ENCODE measurements around the gene BRD3. TPM values are rescaled to one million over a fixed set of nuclear protein-coding genes. Genes with fewer than 3 reads are reported as not detected.

The BRD3 gene
- total RNA-seq, 1 experiment from 2014 or later, result 2.5 TPM

DNA sequence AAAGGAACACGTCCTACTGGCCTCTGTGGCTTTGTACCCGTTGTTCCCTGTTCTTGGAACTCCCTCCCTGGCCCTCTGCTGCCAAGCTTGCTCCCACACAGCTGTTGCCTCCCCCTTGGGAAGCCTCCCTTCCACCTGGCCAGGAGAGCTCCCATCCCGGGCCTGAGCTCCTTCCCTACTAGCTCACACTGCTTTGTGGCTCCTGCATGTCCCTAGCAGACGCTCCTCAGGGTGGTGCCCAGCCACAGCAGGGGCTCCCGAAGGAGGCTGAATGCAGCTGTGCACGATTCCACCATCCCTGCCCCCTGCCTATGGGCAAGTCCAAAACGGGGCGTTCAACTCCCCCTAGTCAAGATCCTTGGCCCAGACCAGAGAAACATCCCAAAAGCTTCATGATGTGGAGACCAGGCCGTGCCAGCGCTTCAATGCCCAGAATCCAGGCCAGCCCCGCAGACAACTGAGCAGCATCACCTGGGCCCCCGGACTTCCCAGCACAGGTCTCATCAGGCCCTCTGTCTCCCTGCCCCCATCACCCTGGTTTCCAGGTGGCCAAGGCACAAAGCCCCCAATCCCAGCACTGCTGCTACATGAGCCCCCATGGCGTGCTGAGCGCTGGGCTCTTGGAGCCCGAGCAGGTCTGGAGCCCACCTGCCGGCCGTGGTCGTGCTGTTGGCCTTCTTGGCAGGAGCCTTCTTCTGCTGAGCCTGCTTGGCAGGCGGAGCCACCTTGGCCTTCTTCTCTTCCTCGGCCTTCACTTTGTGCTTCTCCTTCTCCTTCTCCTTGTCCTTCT lies 28.2 kb downstream of the BRD3 start:
- no peak for DNase-seq (ENCODE audit: low spot score)

- no peak for DNase-seq (ENCODE audit: low spot score)
Observed at GRCh38 chr9:134037641-134038040, 30.2 kb downstream of the BRD3 start.

DNA sequence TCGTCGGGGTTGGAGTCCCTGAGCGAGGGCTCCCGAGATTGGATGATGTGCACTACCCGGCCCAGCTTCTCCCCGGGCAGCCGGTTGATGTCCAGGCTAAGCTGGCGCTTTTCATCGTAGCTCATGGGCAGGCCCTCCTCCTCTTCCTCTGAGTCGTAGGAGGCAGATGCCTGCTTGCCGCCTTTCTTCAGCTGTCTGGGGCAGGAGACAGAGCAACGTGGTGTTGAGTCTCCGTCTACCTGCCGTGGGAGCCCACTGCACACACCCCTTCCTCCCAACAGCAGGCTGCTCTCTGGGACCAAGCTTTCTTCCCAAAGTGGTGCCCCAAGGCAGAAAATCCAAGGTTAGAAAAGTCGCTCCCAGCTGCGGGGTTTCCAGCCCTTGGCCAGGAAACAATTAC lies 31.7 kb downstream of the BRD3 start:
- no peak for DNase-seq (ENCODE audit: low spot score)

GRCh38 chr9:134035041-134036039 lies 32.5 kb downstream of the BRD3 start:
- no peak for DNase-seq (ENCODE audit: low spot score)

DNA sequence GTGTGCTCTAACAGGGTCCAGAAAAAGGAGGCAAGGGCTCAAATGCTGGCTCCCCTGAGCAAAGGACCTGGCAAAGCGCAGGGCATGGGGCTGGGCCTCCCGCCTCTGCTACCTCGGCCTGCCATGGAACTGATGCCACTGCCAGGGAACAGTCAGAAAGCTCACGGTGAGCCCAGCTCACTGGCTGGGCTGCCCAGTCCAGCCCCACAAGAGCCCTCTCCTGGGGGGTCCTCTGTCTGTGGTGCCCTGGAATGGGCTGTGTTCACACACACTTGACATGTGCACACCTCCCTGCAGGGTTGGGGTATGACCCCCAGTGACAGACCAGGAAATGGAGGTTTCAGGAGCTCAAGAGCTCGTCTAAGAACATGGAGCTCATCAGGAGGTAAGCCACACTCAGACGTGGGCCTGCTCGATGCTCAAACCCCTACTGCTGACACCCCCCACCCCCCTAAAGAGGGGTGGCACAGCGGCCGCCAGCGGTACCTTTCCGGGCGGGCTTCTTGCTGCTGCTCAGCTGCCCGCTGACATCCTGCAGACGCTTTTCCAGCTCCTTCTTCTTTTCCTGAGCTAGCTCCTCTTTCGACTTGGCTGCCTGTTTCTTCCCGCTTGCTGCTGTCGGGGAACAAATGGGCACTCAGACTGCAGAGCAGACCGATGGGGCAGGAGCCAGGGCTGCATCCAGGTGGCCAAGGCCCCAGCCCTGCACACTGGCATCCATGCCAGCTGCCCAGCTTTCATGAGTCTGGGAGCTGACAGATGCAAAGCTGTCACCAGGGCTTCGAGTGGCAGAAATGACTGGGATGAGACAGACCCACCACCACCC lies 33.4 kb downstream of the BRD3 start:
- DNase-seq (ENCODE audit: low spot score), result no peak

GRCh38 chr9:134033516-134034214 lies 34.2 kb downstream of the BRD3 start:
- DNase-seq (ENCODE audit: low spot score), result no peak

- no peak for DNase-seq (ENCODE audit: low spot score)
Observed at GRCh38 chr9:134032456-134033222, 35.2 kb downstream of the BRD3 start.

GRCh38 chr9:134031783-134032182 lies 36.0 kb downstream of the BRD3 start:
- no peak for DNase-seq (ENCODE audit: low spot score)

DNA sequence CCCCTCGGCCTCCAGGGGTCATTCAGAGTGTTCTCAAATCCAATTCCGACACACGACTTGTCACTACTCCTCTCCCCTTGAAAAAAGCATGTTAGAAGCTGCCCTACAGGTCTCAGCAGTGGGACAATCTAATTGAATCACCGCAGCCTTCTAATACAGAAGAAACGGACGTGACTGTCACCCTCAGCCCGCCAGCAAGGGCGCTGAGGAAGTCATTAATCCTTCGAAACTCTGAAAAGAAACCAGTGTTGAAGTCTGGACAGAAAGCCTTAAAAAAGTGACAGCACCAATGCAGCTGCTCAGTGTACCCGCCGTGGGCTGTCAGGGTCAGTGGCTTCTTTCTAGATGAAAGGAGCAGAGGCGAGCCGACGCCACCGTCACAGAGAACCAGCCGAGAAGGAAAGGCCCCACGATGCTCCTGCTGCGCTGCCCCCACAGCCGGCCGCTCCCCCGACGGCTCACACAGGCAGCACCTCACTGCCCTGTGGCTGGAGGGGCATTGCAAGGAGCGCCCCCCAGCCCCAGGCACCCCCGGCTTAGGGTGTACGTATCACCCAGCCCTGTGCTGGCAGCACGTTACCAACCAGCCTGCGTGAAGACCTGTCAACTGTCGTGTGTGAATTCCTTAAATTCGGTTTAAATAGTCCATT lies 36.9 kb downstream of the BRD3 start:
- no peak for DNase-seq (ENCODE audit: low spot score)

GRCh38 chr9:134029248-134030226 lies 38.3 kb downstream of the BRD3 start:
- no peak for DNase-seq (ENCODE audit: low spot score)

- no peak for DNase-seq (ENCODE audit: low spot score)
Observed at GRCh38 chr9:134028575-134029247, 39.1 kb downstream of the BRD3 start.

- DNase-seq (ENCODE audit: low spot score), result no peak
Observed at GRCh38 chr9:134028076-134028475, 39.8 kb downstream of the BRD3 start.

GRCh38 chr9:134027561-134027960 lies 40.3 kb downstream of the BRD3 start:
- DNase-seq (ENCODE audit: low spot score), result no peak

- no peak for DNase-seq (ENCODE audit: low spot score)
Observed at GRCh38 chr9:134026981-134027380, 40.8 kb downstream of the BRD3 start.

- DNase-seq (ENCODE audit: low spot score), result no peak
Observed at GRCh38 chr9:134026581-134026980, 41.2 kb downstream of the BRD3 start.

- DNase-seq (ENCODE audit: low spot score), result no peak
Observed at GRCh38 chr9:134025606-134026541, 42.0 kb downstream of the BRD3 start.
